ENCODE measurements around the gene SUPT4H1. TPM values are rescaled to one million over a fixed set of nuclear protein-coding genes. Genes with fewer than 3 reads are reported as not detected.
A peak's percentile ranks its signal among the peaks of the same experiment; 100 is the strongest.

Gene SUPT4H1
- total and polyA plus RNA-seq, 9 of the 15 experiments (the other 6 are each of a cell fraction or from before 2014, with no cell fraction given): 62.1 to 320 (median 117) TPM

- Histone ChIP-seq H3K27me3 (ENCODE audit: control insufficient read depth in 2 of 2, insufficient read depth in 2 of 2, low read length in 2 of 2) (no peaks in the 10 kb centered on the region), H4K20me1 (replicated peaks; ENCODE audit: control insufficient read depth, insufficient read depth, low read length) (no peaks in the 10 kb centered on the region), H3K79me2 (ENCODE audit: control insufficient read depth, insufficient read depth, low read length) (no peaks in the 10 kb centered on the region), H3K36me3 (ENCODE audit: control insufficient read depth, insufficient read depth, low read length) (no peaks in the 10 kb centered on the region), H3K9ac (ENCODE audit: insufficient read depth in 1 of 2, low read depth in 2 of 2, low read length in 2 of 2) (peak overlapping the region in 1 of 2 experiments; percentile 63; a peak in 1 of 4 replicates), H3K4me3 (no peak overlapping the region), H3K4me2 (ENCODE audit: insufficient read depth, low read length) (no peak overlapping the region), H2AFZ (ENCODE audit: low read depth, low read length) (no peak overlapping the region), H3K4me1 (replicated peaks in 1 of 2; ENCODE audit: control insufficient read depth in 2 of 2, insufficient read depth in 2 of 2, low read length in 2 of 2) (peaks cover 0 to 50% of the 10 kb centered on the region in 2 experiments; a peak in 3 of 5 replicates), H3K27ac (ENCODE audit: extremely low read depth, low read depth, low read length) (no peak overlapping the region), H3K9me3 (replicated peaks; ENCODE audit: control insufficient read depth, insufficient read depth, low read depth, low read length) (no peaks in the 10 kb centered on the region), H3K9me1 (ENCODE audit: control insufficient read depth, insufficient read depth, low read length) (no peaks in the 10 kb centered on the region)
- TF ChIP-seq JUND (IDR thresholded peaks at IDR 0.05; ENCODE audit: borderline replicate concordance, low read depth, low read length) (peak; percentile 35; the same call in 1 of the 2 replicates), JUND (tag; IDR thresholded peaks at IDR 0.05; ENCODE audit: borderline replicate concordance, low read depth, low read length) (no peak; the same call in 2 of the 3 replicates), ATF3 (IDR thresholded peaks at IDR 0.05) (peak; percentile 39; the same call in 1 of the 2 replicates), ATF3 (CRISPR knock-in tag; conservative IDR thresholded peaks at IDR 0.05) (no peak), USF1 (CRISPR knock-in tag; IDR thresholded peaks at IDR 0.05) (peak; percentile 54; the same call in 1 of the 2 replicates), ZFP36 (IDR thresholded peaks at IDR 0.05; ENCODE audit: low read depth, low read length, partially characterized antibody) (peak; percentile 95), MAFG (tag; conservative IDR thresholded peaks at IDR 0.05) (no peak), SAP30 (IDR thresholded peaks at IDR 0.05; ENCODE audit: borderline replicate concordance, insufficient read depth, low read depth, low read length, poor library complexity, severe bottlenecking) (no peak), SREBF1 (IDR thresholded peaks at IDR 0.05; ENCODE audit: borderline replicate concordance, low read depth, low read length) (no peak), ASH1L (IDR thresholded peaks at IDR 0.05; ENCODE audit: borderline replicate concordance, low read depth, partially characterized antibody) (no peak), FOXP1 (CRISPR knock-in tag; IDR thresholded peaks at IDR 0.05) (no peak), FOSL1 (tag; conservative IDR thresholded peaks at IDR 0.05) (peak; percentile 75)
- ChIA-PET POLR2A (interaction anchor here (0.6 to 2.6 kb wide), 4 partner anchors 10 to 309 kb away, joined by 3 to 8 read pairs (median 6); no protein-coding TSS in a partner anchor), CTCF (ENCODE audit: low intra/inter-chr PET ratio) (interaction anchor here (0.6 kb wide), 1 partner anchor 122 kb away, joined by 3 read pairs; no protein-coding TSS in a partner anchor)
- no peak for FAIRE-seq
- DNase-seq (ENCODE audit: extremely low read depth in 1 of 4, low spot score in 3 of 4): no peak
- ATAC-seq: no peak
- WGBS (ENCODE audit: insufficient coverage, low coverage, missing lambda C conversion rate): 68% methylated on average over 18 of the region's 18 CpGs
- intact Hi-C loops (cut with micrococcal nuclease) (no loop called here), in situ Hi-C loops (cut with MboI) (no loop called here)
- no TSS peak for BruUV-seq (replicated peaks)
Observed at GRCh38 chr17:58321571-58322525, 30.2 kb downstream of the SUPT4H1 start.
